WI38 (cell line): ENCODE results near the gene COL15A1.
A peak's percentile ranks its signal among the peaks of the same experiment; 100 is the strongest.

Experiments used
- H3K4me3 ChIP-seq: 2 replicates; pipeline ENCODE4 v1.5.1; 2011; ENCODE audit warnings: low read depth, mild to moderate bottlenecking, control low read depth, low read length
- CTCF ChIP-seq: IDR thresholded peaks from 2 replicates; pipeline ENCODE4 v1.5.1; 2012; ENCODE audit warnings: low read depth, mild to moderate bottlenecking, control low read depth, low read length

COL15A1 gene

GRCh38 chr9:98954244-98954610 is 10.5 kb downstream of the COL15A1 start:
- no peak overlapping the region for H3K4me3 ChIP-seq
- TF ChIP-seq CTCF = no peak

- no peak for TF ChIP-seq CTCF
- H3K4me3 ChIP-seq = no peak overlapping the region
These were observed 11.6 kb downstream of the COL15A1 start for GRCh38 chr9:98955259-98955658.

- no peak for TF ChIP-seq CTCF
These were observed 14.1 kb downstream of the COL15A1 start for GRCh38 chr9:98957826-98958225.

GRCh38 chr9:98958271-98958984 is 14.7 kb downstream of the COL15A1 start:
- no peak for TF ChIP-seq CTCF
- peak overlapping the region; percentile 25; the same call in 1 of the 2 replicates for H3K4me3 ChIP-seq

More at GRCh38 chr9:98957826-98958225, 14.1 kb downstream of the COL15A1 start:
- peak overlapping the region; percentile 5; the same call in 1 of the 2 replicates for H3K4me3 ChIP-seq

GRCh38 chr9:98960409-98960808 is 16.7 kb downstream of the COL15A1 start:
- no peak overlapping the region for H3K4me3 ChIP-seq

GRCh38 chr9:98961513-98962180 is 17.9 kb downstream of the COL15A1 start:
- no peak overlapping the region for H3K4me3 ChIP-seq
- no peak for TF ChIP-seq CTCF

More at GRCh38 chr9:98960409-98960808, 16.7 kb downstream of the COL15A1 start:
- no peak for TF ChIP-seq CTCF

GRCh38 chr9:98962181-98962560 is 18.5 kb downstream of the COL15A1 start:
- TF ChIP-seq CTCF = no peak

More at GRCh38 chr9:98962181-98962560, 18.5 kb downstream of the COL15A1 start:
- no peak overlapping the region for H3K4me3 ChIP-seq
